Suprapubic skin (tissue), 3 donors: ENCODE results near the gene ZNF653.

ENCODE experiments used
- POLR2A ChIP-seq, 2 donors: fragments of 450-650 bp; IDR thresholded peaks; one replicate each; pipeline ENCODE4 v1.6.1; 2017; ENCODE audit warnings: antibody characterized with exemption in 2 of 2, mild to moderate bottlenecking in 2 of 2, moderate library complexity in 2 of 2
- TF ChIP-seq, protein P1 (sequence below), 2 donors: fragments of 200-600 bp in 1 of 2; fragments of 450-650 bp in 1 of 2; sonication (generic) in 1 of 2; IDR thresholded peaks; one replicate each; pipeline ENCODE4 v1.5.1; 2016 to 2019; ENCODE audit warnings: antibody characterized with exemption in 2 of 2, mild to moderate bottlenecking in 1 of 2, moderate library complexity in 1 of 2

DNA sequence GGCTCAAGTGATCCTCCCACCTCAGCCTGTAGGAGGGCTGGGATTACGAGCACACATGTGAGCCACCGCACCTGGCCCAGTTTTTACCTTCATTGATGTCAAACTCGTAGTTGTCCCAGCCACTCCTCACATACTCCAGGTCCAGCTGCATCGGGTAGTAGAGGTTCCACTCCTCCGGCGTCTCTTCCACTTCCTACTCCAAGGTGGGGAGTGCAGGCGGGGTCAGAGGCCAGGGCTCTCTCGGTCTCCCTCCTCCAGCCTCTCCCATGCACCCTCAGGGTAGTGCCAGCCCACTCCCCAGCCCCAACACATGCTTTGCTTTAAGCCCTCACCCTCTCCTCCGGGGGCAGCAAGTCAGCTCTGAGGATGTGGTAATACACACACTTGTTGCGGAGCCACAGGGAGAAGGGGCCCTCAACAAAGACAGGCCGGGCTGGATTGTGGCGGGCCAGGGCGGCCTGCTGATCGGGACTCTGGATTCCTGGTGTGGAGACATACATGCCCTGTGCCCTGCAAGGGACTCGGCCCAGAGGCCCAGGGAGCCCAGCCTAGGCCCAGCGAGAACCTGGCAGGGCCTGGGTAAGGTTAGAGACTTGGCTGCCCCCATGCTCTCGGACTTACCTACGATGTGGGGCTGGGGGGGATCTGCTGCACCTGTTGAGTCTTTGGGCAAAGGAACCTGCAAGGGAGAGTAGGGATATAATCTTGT, 1.9 kb upstream of the ZNF653 start:
- no peak for TF ChIP-seq POLR2A (IDR thresholded peaks at IDR 0.05)
- TF ChIP-seq, protein P1, sequence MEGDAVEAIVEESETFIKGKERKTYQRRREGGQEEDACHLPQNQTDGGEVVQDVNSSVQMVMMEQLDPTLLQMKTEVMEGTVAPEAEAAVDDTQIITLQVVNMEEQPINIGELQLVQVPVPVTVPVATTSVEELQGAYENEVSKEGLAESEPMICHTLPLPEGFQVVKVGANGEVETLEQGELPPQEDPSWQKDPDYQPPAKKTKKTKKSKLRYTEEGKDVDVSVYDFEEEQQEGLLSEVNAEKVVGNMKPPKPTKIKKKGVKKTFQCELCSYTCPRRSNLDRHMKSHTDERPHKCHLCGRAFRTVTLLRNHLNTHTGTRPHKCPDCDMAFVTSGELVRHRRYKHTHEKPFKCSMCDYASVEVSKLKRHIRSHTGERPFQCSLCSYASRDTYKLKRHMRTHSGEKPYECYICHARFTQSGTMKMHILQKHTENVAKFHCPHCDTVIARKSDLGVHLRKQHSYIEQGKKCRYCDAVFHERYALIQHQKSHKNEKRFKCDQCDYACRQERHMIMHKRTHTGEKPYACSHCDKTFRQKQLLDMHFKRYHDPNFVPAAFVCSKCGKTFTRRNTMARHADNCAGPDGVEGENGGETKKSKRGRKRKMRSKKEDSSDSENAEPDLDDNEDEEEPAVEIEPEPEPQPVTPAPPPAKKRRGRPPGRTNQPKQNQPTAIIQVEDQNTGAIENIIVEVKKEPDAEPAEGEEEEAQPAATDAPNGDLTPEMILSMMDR (IDR thresholded peaks at IDR 0.05): no peak
